ENCODE data around the gene NIF3L1. TPM values are rescaled to one million over a fixed set of nuclear protein-coding genes. Genes with fewer than 3 reads are reported as not detected.
A peak's percentile ranks its signal among the peaks of the same experiment; 100 is the strongest.

Gene NIF3L1
- total RNA-seq, result 12.1 and 13.5 TPM in 2 replicates

DNA sequence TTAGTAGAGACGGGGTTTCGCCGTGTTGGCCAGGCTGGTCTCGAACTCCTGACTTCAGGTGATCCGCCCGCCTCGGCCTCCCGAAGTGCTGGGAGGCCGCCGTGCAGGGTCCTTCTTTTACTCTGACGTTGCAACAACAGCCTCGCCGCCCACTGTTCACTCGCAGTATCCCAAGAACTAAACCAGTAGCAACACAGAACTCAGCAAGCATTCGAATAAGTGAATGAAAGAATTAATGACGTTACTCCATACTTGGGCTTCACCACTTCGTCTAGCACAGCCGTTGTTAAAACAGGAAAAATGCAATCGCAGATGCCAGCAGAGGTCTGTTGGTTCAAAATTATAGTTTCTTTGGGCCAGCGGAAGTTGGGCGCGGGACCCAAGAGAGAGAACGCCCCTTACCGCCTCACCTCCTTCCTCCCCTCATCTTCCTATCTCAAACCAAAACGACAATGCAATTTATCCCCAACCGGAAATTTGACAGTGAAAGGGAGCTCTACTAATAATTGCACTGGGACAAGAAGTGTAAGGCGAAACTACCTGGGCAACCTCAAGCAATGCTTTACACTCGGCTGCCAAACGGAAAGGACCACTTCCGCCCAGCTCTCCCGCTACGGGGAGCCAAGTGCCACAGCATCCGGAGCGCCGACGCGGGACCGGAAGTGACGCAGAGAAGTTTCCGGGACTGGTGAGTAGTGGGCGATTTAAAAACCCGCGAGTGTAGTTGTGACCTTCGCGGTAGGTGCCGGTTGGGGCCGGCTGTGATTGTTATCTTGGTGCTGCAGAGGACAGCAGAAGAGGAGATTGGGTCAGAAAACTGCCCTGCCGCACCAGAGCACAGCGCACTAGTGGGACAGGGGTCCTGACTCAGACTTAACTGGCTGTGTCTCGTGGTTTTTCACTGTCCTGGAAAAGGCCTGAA lies at the start of gene NIF3L1, which contains the start of gene PPIL3:
Gene NIF3L1 (plus strand): TSS at position 668 of the 922 bp plus-strand sequence. CDS start 2,573 bp downstream, outside the sequence.
Gene PPIL3 (minus strand): TSS at position 374 of the 922 bp plus-strand sequence. CDS start 1,462 bp downstream, outside the sequence.
- peak; percentile 95 for DNase-seq (ENCODE audit: extremely low read depth, low read depth, low spot score)

- no peak for DNase-seq (ENCODE audit: extremely low read depth, low read depth, low spot score)
These were observed 49.7 kb upstream of the NIF3L1 start for GRCh38 chr2:200839513-200839912.

DNA sequence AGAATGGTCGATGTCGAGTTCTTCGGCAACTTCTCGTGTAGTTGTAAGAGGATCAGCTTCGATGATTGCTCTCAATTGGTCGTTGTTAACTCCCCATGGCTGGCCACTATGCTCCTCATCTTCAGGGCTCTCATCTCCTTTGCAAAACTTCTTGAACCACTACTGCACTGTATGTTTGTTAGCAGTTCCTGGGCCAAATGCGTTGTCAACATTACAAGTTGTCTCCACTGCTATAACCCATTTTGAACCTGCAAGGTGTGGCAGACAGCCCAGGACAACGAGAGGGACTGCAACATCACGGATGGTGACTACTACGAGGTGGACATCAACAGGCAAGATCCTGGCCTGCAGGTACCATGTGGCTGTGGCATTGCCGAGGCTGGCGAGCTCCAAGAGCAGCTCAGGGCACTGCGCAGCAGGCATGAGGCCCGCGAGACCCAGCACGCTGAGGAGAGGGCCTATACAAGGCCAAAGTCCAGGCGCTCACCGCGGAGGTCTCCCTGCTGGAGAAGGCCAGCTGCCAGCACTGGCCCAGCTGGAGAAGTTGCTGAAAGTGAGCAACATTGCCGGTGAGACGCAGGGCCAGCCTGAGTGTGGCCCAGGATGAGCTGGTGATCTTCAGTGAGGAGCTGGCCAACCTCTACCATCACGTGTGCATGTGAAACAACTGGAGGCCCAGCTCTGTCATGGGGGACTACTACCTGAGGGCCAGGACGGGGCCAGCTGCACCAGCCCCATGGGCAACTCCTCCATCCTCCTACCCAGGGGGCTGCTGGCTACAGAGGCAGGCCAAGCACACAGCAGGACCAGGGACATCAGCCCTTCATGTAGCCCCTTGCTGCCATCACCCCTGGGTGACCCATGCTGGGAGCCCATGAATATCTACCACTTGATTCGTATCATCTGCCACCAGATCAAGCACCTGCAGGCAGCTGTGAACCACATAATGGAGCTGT lies 44.9 kb upstream of the NIF3L1 start:
- DNase-seq (ENCODE audit: extremely low read depth, low read depth, low spot score), result no peak

DNA sequence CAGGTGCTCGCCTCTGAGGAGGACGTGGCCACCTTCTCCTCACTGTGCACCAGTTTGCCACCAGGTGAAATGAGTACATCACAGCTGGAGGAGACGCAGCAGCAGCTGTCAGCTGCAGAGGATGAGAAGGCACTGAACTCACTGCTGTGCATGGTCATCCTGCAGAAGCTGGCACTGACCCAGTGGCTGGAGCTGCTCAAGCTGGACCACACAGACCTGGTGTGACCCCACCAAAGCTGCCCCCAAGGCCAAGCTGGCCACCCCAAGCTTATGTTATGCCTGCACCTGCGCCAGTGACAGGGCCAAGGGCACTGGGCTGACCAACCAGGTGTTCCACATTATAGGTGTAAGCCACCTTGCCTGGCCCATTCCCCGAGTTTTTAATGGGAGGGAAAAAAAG lies 44.0 kb upstream of the NIF3L1 start:
- no peak for DNase-seq (ENCODE audit: extremely low read depth, low read depth, low spot score)

- DNase-seq (ENCODE audit: extremely low read depth, low read depth, low spot score), result no peak
These were observed 43.4 kb upstream of the NIF3L1 start for GRCh38 chr2:200845669-200846325.

- no peak for DNase-seq (ENCODE audit: extremely low read depth, low read depth, low spot score)
These were observed 41.9 kb upstream of the NIF3L1 start for GRCh38 chr2:200847269-200847668.

DNA sequence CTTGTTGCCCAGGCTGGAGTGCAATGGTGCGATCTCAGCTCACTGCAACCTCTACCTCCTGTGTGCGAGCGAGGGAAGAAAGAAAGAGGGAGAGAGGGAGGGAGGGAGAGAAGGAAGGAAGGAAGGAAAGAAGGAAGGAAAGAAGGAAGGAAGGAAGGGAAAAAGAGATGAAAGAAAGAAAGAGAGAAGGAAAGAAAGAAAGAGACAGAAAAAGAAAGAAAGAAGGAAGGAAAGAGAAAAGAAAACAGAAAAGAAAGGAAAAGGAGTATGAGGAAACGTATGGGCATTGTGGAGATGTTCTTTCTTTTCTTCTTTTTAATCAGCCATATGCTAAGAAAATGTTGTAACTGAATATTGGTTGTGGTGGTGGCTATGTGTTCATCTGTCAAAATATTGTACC lies 41.2 kb upstream of the NIF3L1 start:
- no peak for DNase-seq (ENCODE audit: extremely low read depth, low read depth, low spot score)

DNA sequence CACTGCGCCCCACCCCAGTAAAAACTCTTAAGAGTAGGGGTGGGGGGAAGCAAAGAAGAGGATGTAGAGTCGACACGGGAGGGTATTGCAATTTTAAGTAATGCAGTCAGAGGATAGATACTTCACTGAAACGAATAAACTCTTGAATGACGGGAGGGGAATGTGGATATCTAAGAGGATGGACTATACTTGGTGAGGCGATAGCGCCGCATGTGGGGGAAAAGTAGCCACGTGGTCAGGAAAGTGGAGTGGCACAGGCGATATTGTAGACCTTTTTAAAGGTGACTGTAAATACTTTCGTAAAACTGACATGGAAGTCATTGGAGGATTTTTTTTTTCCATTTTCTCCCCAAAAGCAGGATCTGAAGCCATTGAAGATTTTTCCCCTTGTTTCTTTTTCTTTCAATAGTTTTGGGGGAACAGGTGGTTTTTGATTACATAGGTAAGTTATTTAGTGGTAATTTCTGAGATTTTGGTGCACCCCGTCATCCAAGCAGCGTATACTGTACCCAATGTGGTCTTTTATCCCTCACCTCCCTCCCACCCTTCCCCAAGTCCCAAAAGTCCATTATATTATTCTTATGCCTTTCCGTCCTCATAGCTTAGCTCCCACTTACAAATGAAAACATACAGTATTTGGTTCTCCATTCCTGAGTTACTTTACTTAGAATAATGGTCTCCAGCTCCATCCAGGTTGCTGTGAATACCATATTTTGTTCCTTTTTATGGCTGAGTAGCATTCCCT lies 38.5 kb upstream of the NIF3L1 start:
- DNase-seq (ENCODE audit: extremely low read depth, low read depth, low spot score), result no peak

GRCh38 chr2:200851398-200852248 lies 37.5 kb upstream of the NIF3L1 start:
- no peak for DNase-seq (ENCODE audit: extremely low read depth, low read depth, low spot score)

DNA sequence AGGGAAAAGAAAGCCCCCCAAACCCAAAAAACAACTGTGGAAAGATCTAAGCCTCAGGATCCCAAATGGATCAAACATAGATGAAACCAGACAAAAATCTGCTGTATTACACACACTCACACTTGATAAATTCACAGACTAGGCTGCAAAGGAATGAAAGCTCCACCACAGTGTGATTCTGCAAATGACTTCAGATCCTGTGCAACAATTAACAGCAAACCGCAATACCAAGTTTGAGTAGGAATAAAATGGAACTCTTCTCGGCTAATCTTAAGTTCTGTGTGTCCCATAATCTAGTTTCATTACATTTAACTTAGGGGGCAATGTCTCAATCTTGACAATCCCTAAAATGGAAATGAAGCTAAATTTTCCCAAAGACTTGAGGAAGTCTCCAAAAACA lies 36.6 kb upstream of the NIF3L1 start:
- DNase-seq (ENCODE audit: extremely low read depth, low read depth, low spot score), result no peak

GRCh38 chr2:200856806-200857205 lies 32.4 kb upstream of the NIF3L1 start:
- DNase-seq (ENCODE audit: extremely low read depth, low read depth, low spot score), result no peak

GRCh38 chr2:200860092-200860795 lies 28.9 kb upstream of the NIF3L1 start:
- DNase-seq (ENCODE audit: extremely low read depth, low read depth, low spot score), result no peak

DNA sequence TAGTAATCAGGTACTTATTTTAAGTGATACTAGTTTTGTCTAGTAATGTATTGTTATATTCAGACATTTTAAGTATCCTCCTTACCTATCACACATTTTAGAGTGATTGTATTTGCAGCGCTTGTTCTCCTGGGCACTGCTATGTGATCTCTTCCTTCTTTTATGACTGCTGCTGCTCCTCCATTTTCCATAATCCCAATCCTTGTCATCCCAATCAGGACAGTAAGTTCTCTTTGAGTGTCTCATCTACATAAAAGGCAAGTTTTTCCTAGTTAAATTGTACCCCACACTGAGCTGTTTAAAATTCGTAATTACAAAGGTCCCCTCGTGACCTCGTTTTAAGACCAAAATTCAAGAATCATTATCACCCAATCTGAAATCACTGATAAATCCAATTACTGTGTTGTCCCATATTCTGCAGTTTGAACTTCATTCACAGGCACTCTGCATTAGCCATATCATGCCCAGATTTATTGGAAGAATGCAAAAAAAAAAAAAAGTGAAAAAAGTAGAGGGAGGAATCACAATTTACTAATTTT lies 27.5 kb upstream of the NIF3L1 start:
- no peak for DNase-seq (ENCODE audit: extremely low read depth, low read depth, low spot score)

DNA sequence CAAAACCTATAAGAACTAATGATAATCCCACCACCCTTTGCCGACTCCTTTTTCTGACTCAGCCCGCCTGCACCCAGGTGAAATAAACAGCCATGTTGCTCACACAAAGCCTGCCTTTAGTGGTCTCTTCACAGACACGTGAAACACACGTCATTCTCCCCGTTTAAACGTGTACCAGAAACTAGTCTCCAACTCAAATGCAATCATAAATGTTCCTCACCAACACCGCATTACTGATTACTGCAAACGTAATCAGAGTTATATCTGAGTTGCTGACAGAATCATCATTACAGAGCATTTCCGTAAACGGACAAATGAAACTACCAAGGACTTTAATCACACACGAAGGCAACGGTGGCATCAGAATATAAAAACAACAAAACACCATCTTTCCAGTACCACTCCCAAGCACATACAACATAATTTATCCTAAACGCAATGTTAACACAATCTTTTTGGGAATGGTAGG lies 26.6 kb upstream of the NIF3L1 start:
- DNase-seq (ENCODE audit: extremely low read depth, low read depth, low spot score), result no peak

DNA sequence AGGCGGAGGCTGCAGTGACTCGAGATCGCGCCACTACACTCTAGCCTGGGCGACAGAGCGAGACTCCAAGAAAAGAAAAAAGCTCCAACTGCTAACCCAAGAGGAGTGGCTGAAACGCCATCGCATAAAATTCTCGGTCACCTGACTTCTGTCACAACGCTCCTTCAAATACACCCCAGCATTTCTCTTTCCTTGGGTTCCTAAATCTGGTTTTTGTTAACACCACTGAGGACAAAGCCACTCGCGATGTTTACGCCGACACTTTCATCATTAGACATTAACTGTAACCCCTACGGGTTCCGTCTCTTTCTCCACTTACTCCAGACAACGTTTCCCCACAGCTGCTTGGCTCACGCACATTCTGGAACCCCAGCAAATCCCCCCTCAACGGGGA lies 25.4 kb upstream of the NIF3L1 start:
- DNase-seq (ENCODE audit: extremely low read depth, low read depth, low spot score), result no peak

DNA sequence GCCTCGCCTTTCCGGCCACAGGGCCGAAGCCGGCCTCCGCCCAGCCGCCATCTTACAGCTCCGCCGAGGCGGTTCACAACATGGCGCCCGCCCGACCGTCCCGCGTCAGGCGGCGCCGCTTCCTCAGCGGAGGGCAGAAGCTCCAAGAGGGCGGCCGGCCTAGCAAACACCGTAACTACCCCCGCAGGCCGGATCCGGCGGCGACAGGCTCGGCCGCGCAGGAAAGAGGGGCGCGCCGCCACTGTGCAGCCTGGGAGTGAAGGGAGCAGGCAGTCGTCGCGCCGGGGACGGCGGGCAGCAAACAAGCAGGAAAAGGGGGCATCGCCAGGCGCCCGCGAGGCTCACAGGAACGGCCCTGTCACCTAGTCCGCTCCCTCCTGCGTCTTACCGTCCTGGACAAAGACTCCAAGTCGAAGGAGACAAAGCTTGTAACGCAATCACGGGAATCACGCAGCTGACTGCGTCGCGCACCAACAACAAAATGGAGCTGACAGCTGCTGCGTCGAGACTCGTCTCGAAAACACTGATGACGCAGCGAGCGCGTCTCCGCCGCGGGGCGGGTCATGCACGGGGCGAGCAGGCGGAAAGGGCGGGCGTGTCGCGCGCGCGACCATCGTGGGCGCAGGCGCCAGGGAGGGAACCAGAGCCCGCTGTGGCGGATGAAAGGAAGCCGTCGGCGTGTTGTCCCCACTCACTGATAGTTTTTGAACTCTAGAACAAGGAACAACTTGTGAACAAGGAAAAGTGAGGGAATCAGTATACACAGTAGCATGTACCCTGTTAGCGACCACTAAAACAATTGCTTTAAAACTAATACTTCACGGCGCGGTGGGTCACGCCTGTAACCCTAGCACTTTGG lies 24.8 kb upstream of the NIF3L1 start, which contains the start of gene CLK1:
Gene CLK1 (minus strand): TSS at position 483 of the 859 bp plus-strand sequence. CDS start 2,796 bp downstream, outside the sequence.
- no peak for DNase-seq (ENCODE audit: extremely low read depth, low read depth, low spot score)

- DNase-seq (ENCODE audit: extremely low read depth, low read depth, low spot score), result no peak
These were observed 20.2 kb upstream of the NIF3L1 start for GRCh38 chr2:200869014-200869413.
